HG03103 (cell line): ENCODE data around the gene SPRR2A.
"Not testable (repeated sequence)": the region's sequence is repeated elsewhere in the genome, so short reads cannot be mapped to it uniquely, and the experiment has no call there.

Experiments used
- ATAC-seq: cut with Tn5 transposase; IDR thresholded peaks from one replicate; pipeline ENCODE4 v1.9.1; 2021; ENCODE audit warnings: low read depth; ENCODE audit not compliant: unreplicated experiment

Gene SPRR2A

GRCh38 chr1:153028766-153029165 lies 28.5 kb downstream of the SPRR2A start:
- no peak for ATAC-seq

- ATAC-seq: no peak
These were observed 31.5 kb downstream of the SPRR2A start for GRCh38 chr1:153025797-153026196.

GRCh38 chr1:153024413-153024812 lies 32.9 kb downstream of the SPRR2A start:
- ATAC-seq: no peak

- ATAC-seq: no peak
These were observed 34.2 kb downstream of the SPRR2A start for GRCh38 chr1:153023109-153023508.

DNA sequence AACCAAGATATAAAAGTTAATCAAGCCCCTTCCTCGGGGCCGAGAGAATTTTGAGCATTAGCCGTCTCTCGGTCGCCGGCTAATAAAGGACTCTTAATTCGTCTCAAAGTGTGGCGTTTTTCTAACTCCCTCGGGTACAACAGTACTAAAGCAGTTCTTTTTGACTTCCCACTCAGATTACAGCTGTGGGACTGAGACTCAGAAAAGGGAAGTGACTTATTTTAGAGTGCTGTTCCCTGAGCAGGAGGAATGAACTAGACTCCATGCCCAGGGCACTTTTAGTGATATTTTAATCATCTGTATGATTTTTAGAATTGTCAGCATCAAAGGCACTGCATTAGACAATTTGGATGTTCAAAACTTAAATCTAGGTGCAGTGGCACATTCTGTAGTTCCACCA lies 35.0 kb downstream of the SPRR2A start:
- not testable (repeated sequence) for ATAC-seq

- not testable (repeated sequence) for ATAC-seq
These were observed 35.5 kb downstream of the SPRR2A start for GRCh38 chr1:153021829-153022228.

GRCh38 chr1:153011235-153011758 lies 46.0 kb downstream of the SPRR2A start:
- not testable (repeated sequence) for ATAC-seq
